Upper lobe of right lung (tissue), 1 donor: Measurements from ENCODE around the gene RPH3AL. TPM values are rescaled to one million over a fixed set of nuclear protein-coding genes. Genes with fewer than 3 reads are reported as not detected.
"Not testable (repeated sequence)": the region's sequence is repeated elsewhere in the genome, so short reads cannot be mapped to it uniquely, and the experiment has no call there.

Experiments
- ATAC-seq: fragments of 200-7000 bp; cut with Tn5 transposase; one replicate; pipeline ENCODE4 v1.9.1; 2020; ENCODE audit warnings: mild to moderate bottlenecking, moderate library complexity
- DNase-seq: peaks from one replicate; pipeline ENCODE4 v3.0.0-alpha.2; 2020
- H3K27ac ChIP-seq: fragments of 200-600 bp; one replicate; pipeline ENCODE4 v1.8.0; 2022
- H3K27me3 ChIP-seq: fragments of 200-600 bp; one replicate; pipeline ENCODE4 v1.8.0; 2022; ENCODE audit warnings: mild to moderate bottlenecking
- H3K36me3 ChIP-seq: fragments of 200-600 bp; one replicate; pipeline ENCODE4 v1.8.0; 2022
- H3K4me1 ChIP-seq: fragments of 200-600 bp; one replicate; pipeline ENCODE4 v1.8.0; 2022
- H3K4me3 ChIP-seq: fragments of 200-600 bp; one replicate; pipeline ENCODE4 v1.8.0; 2022; ENCODE audit warnings: mild to moderate bottlenecking
- H3K9me3 ChIP-seq: fragments of 200-600 bp; one replicate; pipeline ENCODE4 v1.8.0; 2022
- CTCF ChIP-seq: fragments of 200-600 bp; IDR thresholded peaks from one replicate; pipeline ENCODE4 v1.8.0; 2022; ENCODE audit warnings: antibody characterized with exemption
- intact Hi-C: fragments of 100-400 bp; cut with DNase I; formaldehyde crosslinking; loops from one replicate; pipeline ENCODE4 v1.11.0; 2022
- total RNA-seq: library from RNA; stranded (reverse); fragmentation: NEBNext Ultra II Directional; extraction: Animal tissue kit (Norgen Biotek cat#: 25700); gene quantifications from one replicate; pipeline ENCODE4 v1.2.1, GENCODE V29; 2021
- donor health status: DM: no; HTN: yes; CAD: no; lungs with severe emphysema.

RPH3AL gene
- total RNA-seq, 1 donor from 2014 or later = 33.3 TPM

DNA sequence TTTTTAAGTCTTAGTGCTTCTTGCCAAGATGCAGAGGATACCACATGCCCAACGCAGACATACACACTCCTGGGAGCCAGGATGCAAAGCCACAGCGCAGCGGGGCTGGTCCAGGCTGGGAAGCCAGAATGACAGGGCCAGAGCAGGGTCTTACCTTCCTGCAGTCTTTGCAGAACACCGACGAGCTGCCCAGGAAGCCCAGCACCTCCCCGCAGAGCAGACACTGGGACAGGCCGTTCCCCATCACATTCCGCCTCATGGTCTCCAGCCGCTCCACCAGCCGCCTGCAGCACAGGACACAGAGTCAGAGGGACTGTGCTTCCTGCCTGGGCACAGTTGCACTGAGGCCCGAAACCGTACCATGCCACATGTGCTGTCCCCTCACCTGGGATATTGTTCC lies 33.3 kb downstream of the RPH3AL start:
- Histone ChIP-seq H3K4me1 (no peaks in the 10 kb centered on the region), H3K27ac (no peak overlapping the region), H3K36me3 (peaks cover 7% of the 10 kb centered on the region), H3K4me3 (no peak overlapping the region), H3K9me3 (no peaks in the 10 kb centered on the region), H3K27me3 (no peaks in the 10 kb centered on the region)
- intact Hi-C loops = no loop called here
- TF ChIP-seq CTCF = no peak
- no peak for ATAC-seq
- peak; percentile 48 for DNase-seq

- H3K27me3 ChIP-seq, intact Hi-C loops, ATAC-seq, H3K4me1 ChIP-seq, DNase-seq, H3K4me3 ChIP-seq, H3K27ac ChIP-seq, H3K9me3 ChIP-seq, H3K36me3 ChIP-seq: not testable (repeated sequence)
Observed at GRCh38 chr17:317070-317469, 35.5 kb downstream of the RPH3AL start.

- H3K27ac ChIP-seq, intact Hi-C loops, H3K4me1 ChIP-seq, H3K9me3 ChIP-seq, H3K27me3 ChIP-seq, ATAC-seq, H3K36me3 ChIP-seq, H3K4me3 ChIP-seq, DNase-seq: not testable (repeated sequence)
Observed at GRCh38 chr17:315399-315798, 37.2 kb downstream of the RPH3AL start.

- H3K27ac ChIP-seq, ATAC-seq, H3K9me3 ChIP-seq, intact Hi-C loops, H3K4me1 ChIP-seq, H3K27me3 ChIP-seq, H3K36me3 ChIP-seq, H3K4me3 ChIP-seq, DNase-seq: not testable (repeated sequence)
Observed at GRCh38 chr17:314614-314944, 38.0 kb downstream of the RPH3AL start.

DNA sequence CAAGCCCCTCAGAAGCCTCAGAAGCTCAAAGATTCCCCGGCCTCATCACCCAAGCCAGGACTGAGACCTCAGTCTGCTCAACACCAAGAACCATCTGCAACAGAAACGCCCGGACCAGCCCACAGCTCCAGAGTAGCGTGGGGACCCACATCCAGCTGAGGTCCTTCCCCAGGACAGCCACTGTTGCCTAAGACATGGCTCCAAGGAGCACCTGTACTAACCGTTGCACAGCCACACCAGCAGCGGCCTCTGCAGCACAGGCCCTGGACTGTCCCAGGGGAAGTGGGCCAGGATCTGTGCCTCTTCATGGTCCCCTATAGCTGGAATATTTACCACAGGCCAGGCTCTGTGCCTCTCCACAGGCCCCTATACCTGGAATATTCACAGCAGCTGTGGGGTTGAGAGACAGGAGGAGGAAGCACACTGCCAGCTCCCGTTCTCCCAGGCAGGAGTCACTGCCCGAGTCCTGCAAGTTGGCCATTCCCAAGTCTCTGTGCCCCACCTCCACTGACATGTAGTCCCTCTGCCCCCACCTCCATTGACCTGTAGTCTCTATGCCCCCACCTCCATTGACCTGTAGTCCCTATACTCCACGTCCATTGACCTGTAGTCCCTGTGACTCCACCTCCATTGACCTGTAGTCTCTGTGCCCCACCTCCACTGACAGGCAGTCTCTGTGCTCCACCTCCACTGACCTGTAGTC lies 38.5 kb downstream of the RPH3AL start:
- Histone ChIP-seq H3K27ac (no peak overlapping the region), H3K36me3 (peaks cover 4% of the 10 kb centered on the region), H3K4me3 (no peak overlapping the region), H3K27me3 (no peaks in the 10 kb centered on the region), H3K4me1 (no peaks in the 10 kb centered on the region), H3K9me3 (no peaks in the 10 kb centered on the region)
- intact Hi-C loops = no loop called here
- DNase-seq (no peak), ATAC-seq (no peak)
- no peak for TF ChIP-seq CTCF

- no peak overlapping the region for H3K4me3 ChIP-seq
- no peak overlapping the region for H3K27ac ChIP-seq
- H3K9me3 ChIP-seq = no peaks in the 10 kb centered on the region
- DNase-seq = no peak
- H3K36me3 ChIP-seq = no peaks in the 10 kb centered on the region
- intact Hi-C loops = no loop called here
- no peaks in the 10 kb centered on the region for H3K27me3 ChIP-seq
- no peaks in the 10 kb centered on the region for H3K4me1 ChIP-seq
- ATAC-seq = no peak
- no peak for TF ChIP-seq CTCF
Observed at GRCh38 chr17:313231-313630, 39.4 kb downstream of the RPH3AL start.

DNA sequence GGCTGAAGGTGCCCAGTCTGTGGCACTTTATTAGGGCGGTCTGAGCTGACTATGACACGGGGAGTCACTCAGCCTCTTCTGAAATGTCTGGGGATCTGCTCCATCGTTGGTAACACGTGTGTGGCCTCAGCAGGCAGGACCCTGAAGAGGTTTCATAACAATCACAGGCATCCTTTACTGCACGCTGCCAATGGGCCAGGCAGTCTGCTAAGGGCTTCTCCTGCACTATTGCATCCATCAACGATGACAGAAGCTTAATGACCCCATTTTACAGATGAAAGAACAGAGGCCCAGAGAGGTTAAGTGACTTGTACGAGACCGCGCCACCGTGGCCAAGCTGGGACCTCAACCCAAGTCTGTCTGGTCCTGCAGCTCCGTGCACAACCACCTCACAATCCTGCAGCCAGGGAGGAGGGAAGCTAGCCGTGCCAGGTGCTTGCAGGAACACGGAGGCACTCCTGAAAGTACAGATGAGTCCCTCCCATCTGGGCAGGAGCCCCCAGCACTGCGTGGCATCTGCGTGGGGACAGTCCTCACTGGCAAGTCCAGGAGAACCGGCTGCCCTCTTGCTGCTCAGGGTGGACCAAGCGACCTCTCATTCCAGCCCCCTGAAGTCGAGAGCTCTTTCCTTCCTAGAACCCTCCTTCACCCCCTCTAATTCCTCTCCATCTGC lies 40.0 kb downstream of the RPH3AL start:
- H3K36me3 ChIP-seq = no peaks in the 10 kb centered on the region
- no peaks in the 10 kb centered on the region for H3K4me1 ChIP-seq
- H3K9me3 ChIP-seq = no peaks in the 10 kb centered on the region
- TF ChIP-seq CTCF = no peak
- peak; percentile 20 for ATAC-seq
- H3K27me3 ChIP-seq = no peaks in the 10 kb centered on the region
- intact Hi-C loops = no loop called here
- DNase-seq = no peak
- no peak overlapping the region for H3K27ac ChIP-seq
- H3K4me3 ChIP-seq = no peak overlapping the region
